Mesenteric fat pad (tissue), 1 donor: ENCODE results near the gene RASA3. TPM values are rescaled to one million over a fixed set of nuclear protein-coding genes. Genes with fewer than 3 reads are reported as not detected.
"Not testable (repeated sequence)": the region's sequence is repeated elsewhere in the genome, so short reads cannot be mapped to it uniquely, and the experiment has no call there.

Experiments used
- DNase-seq: peaks from one replicate; pipeline ENCODE4 v3.0.0-alpha.2; 2020; ENCODE audit warnings: low spot score
- long read RNA-seq: library from polyadenylated mRNA; unstranded; transcript quantifications from one replicate; pipeline ENCODE4 v2.0.0, GENCODE V29; 2020
- total RNA-seq: library from RNA; stranded (reverse); fragmentation: NEBNext Ultra II Directional; extraction: Animal tissue kit (Norgen Biotek cat#: 25700); gene quantifications from one replicate; pipeline ENCODE4 v1.2.1, GENCODE V29; 2021
- donor health status: DM: yes; HTN: yes; CAD: no.

RASA3 gene
- 102 TPM for total RNA-seq
- long read RNA-seq, full-length matches to known transcripts: 17 of 333 reads
- long read RNA-seq, partial matches to known transcripts: 257 of 333 reads
- long read RNA-seq, other reads (novel, unspliced or antisense): 59 of 333 reads

GRCh38 chr13:114132419-114133121 is at the start of gene RASA3:
RASA3 (minus strand) TSS chr13:114132623; CDS start chr13:114132489, 134 bp downstream.
- DNase-seq: no peak

- no peak for DNase-seq
Observed at GRCh38 chr13:114179087-114179658, 46.8 kb upstream of the RASA3 start, which contains the start of gene CFAP97D2. CFAP97D2 (plus strand) TSS chr13:114179257; CDS start chr13:114179331, 74 bp downstream.

GRCh38 chr13:114177245-114178010 is 45.0 kb upstream of the RASA3 start:
- no peak for DNase-seq

- DNase-seq: not testable (repeated sequence)
Observed at GRCh38 chr13:114176359-114176902, 44.0 kb upstream of the RASA3 start.

GRCh38 chr13:114174529-114174961 is 42.1 kb upstream of the RASA3 start:
- DNase-seq: no peak

- no peak for DNase-seq
Observed at GRCh38 chr13:114173745-114174144, 41.3 kb upstream of the RASA3 start.

- DNase-seq: no peak
Observed at GRCh38 chr13:114173272-114173671, 40.8 kb upstream of the RASA3 start.

- DNase-seq: no peak
Observed at GRCh38 chr13:114167885-114168284, 35.5 kb upstream of the RASA3 start.

GRCh38 chr13:114167426-114167825 is 35.0 kb upstream of the RASA3 start:
- no peak for DNase-seq

- DNase-seq: no peak
Observed at GRCh38 chr13:114166381-114167131, 34.1 kb upstream of the RASA3 start.

GRCh38 chr13:114164681-114165429 is 32.4 kb upstream of the RASA3 start:
- DNase-seq: no peak

- DNase-seq: no peak
Observed at GRCh38 chr13:114164053-114164452, 31.6 kb upstream of the RASA3 start.

GRCh38 chr13:114162533-114162922 is 30.1 kb upstream of the RASA3 start:
- no peak for DNase-seq

GRCh38 chr13:114161644-114162532 is 29.5 kb upstream of the RASA3 start:
- no peak for DNase-seq

- DNase-seq: no peak
Observed at GRCh38 chr13:114161028-114161556, 28.7 kb upstream of the RASA3 start.

- DNase-seq: not testable (repeated sequence)
Observed at GRCh38 chr13:114158869-114159666, 26.6 kb upstream of the RASA3 start.

GRCh38 chr13:114157869-114158495 is 25.6 kb upstream of the RASA3 start:
- no peak for DNase-seq
